Body of pancreas (tissue), 4 donors: ENCODE measurements around the gene RAPGEF1. TPM values are rescaled to one million over a fixed set of nuclear protein-coding genes. Genes with fewer than 3 reads are reported as not detected.

ENCODE experiments used
- ATAC-seq: fragments of 150-250 bp; one replicate; pipeline ENCODE4 v1.9.1; 2016
- DNase-seq, 4 donors: peaks; one replicate each; pipeline ENCODE4 v3.0.0-alpha.2; 2019
- H3K27ac ChIP-seq, 4 donors: fragments of 200-600 bp; sonication (generic); 1 replicate in 3 of 4; 2 replicates in 1 of 4; pipeline versions ENCODE4 v1.5.1 to v1.6.1; 2016 to 2019; ENCODE audit warnings: mild to moderate bottlenecking in 1 of 4, mixed read lengths in 1 of 4, moderate library complexity in 1 of 4
- H3K27me3 ChIP-seq, 2 donors: fragments of 200-600 bp; sonication (generic); one replicate each; pipeline ENCODE4 v1.6.0; 2016; ENCODE audit warnings: mild to moderate bottlenecking in 1 of 2
- H3K36me3 ChIP-seq, 2 donors: fragments of 200-600 bp; sonication (generic); replicated peaks in 1 of 2; 2 replicates each; pipeline ENCODE4 v1.5.1; 2016; ENCODE audit warnings: low read depth in 2 of 2; ENCODE audit not compliant: insufficient read depth in 1 of 2
- H3K4me1 ChIP-seq: fragments of 200-600 bp; sonication (generic); one replicate; pipeline ENCODE4 v1.6.0; 2016
- H3K4me3 ChIP-seq, 2 donors: fragments of 200-600 bp; sonication (generic); 1 replicate in 1 of 2; 2 replicates in 1 of 2; pipeline ENCODE4 v1.5.1; 2016 to 2019
- H3K9me3 ChIP-seq, 3 donors: fragments of 200-600 bp; sonication (generic); 1 replicate in 2 of 3; 2 replicates in 1 of 3; pipeline ENCODE4 v1.5.1; 2016
- CTCF ChIP-seq, 7 experiments: fragments of 450-650 bp in 4 of 7; fragments of 200-600 bp in 3 of 7; sonication (generic) in 3 of 7; IDR thresholded peaks; one replicate each; pipeline ENCODE4 v1.5.1; 2016 to 2019; ENCODE audit warnings: antibody characterized with exemption in 7 of 7
- POLR2A ChIP-seq, 3 donors: fragments of 450-650 bp; IDR thresholded peaks; one replicate each; pipeline ENCODE4 v1.6.1; 2016; ENCODE audit warnings: antibody characterized with exemption in 3 of 3, mild to moderate bottlenecking in 2 of 3
- WGBS, 2 donors: methylation state at CpG; one replicate each; pipeline ENCODE4 v1.1.5; 2017; 5-methylcytosine and 5-hydroxymethylcytosine counted together
- intact Hi-C: fragments of 100-400 bp; cut with DNase I; formaldehyde crosslinking; loops from one replicate; pipeline ENCODE4 v1.15.1; 2023
- total RNA-seq, 2 donors: library from RNA; depleted of rRNA; stranded (reverse); fragments of >200 nt; gene quantifications; one replicate each; pipeline ENCODE4 v1.1.0, GENCODE V29; 2016

RAPGEF1 gene
- total RNA-seq, 2 donors from 2014 or later, result 30.1 to 70.5 TPM

- DNase-seq (no peak), ATAC-seq (no peak)
- Histone ChIP-seq H3K27ac (no peak overlapping the region), H3K4me3 (no peak overlapping the region), H3K36me3 (peaks cover 8 to 30% of the 10 kb centered on the region in 2 donors), H3K4me1 (no peaks in the 10 kb centered on the region), H3K27me3 (no peaks in the 10 kb centered on the region), H3K9me3 (no peaks in the 10 kb centered on the region)
- 86 to 98% methylated on average over 6 to 21 of the region's 21 CpGs for WGBS, 2 donors
- no peak for TF ChIP-seq POLR2A (IDR thresholded peaks at IDR 0.05)
- TF ChIP-seq CTCF (IDR thresholded peaks at IDR 0.05), result no peak
- intact Hi-C loops, result loop anchor here (5.0 kb wide), 1 partner anchor 148 kb away; the partner anchor contains the start of gene RAPGEF1
Measured at GRCh38 chr9:131593936-131594665, 145.8 kb downstream of the RAPGEF1 start.

DNA sequence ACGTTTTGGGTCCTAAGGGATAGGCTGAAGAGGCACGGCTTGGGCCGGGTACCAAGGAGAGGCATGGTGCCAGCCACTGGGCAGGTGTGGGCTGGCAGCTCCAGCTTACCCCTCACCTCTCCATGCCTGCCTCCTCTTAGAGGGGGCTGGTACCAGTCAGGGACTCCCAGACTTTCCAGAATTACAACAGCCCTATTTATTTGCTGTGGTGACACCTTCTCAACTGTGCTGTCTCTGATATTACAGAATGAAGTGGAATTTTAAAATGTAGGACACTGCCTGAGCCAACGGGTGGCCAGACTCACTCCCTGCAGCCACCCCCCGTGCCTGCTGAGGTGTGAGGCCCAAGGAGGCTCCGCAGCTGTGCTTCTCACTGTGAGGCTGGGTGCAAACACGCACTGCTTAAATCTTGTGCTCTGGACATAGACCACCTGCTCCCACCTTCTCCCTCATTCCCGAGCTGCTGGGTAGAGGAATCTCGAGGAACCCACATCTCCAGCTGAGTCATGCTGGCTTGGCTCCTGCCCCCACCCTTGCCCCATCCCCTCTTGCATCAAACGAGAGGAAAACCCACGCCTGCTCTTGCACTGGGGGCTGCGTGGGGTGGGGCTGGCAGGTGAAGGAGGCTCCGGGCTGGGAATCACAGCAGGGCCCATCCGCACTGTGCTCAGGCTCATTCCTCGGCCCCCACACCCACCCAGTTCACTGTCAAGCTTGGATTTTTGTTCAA lies 146.6 kb downstream of the RAPGEF1 start:
- H3K27me3 ChIP-seq, result no peaks in the 10 kb centered on the region
- intact Hi-C loops, result loop anchor here (5.0 kb wide), 1 partner anchor 149 kb away; the partner anchor contains the start of gene RAPGEF1
- 75 to 90% methylated on average over 14 to 15 of the region's 15 CpGs for WGBS, 2 donors
- H3K4me3 ChIP-seq, result no peak overlapping the region
- no peaks in the 10 kb centered on the region for H3K4me1 ChIP-seq
- H3K9me3 ChIP-seq, result no peaks in the 10 kb centered on the region
- H3K36me3 ChIP-seq, result peaks cover 8 to 34% of the 10 kb centered on the region in 2 donors
- H3K27ac ChIP-seq, result no peak overlapping the region
- DNase-seq, result no peak
- TF ChIP-seq CTCF (IDR thresholded peaks at IDR 0.05) (no peak), POLR2A (IDR thresholded peaks at IDR 0.05) (no peak)
- ATAC-seq, result no peak

DNA sequence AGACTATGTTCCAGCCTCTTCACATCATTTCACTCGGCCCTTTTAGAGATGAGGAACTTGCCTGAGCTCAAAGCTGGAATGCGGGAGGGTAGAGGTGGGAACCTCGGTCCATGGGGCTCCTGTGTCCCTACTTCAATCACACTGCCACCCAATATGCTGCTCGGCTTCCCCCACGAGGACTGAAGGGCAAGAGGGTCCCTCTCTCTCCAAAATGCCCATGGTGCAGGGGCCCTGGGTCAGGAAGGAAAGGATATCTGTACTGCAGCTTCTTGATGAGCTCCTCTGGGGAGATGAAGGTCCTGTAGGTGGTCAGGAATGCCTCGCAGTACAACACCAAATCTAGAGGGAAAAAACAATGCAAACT lies 148.0 kb downstream of the RAPGEF1 start:
- WGBS, 2 donors, result 60 to 65% methylated on average over 4 to 6 of the region's 6 CpGs
- no peak for DNase-seq
- peaks cover 0 to 41% of the 10 kb centered on the region in 2 donors for H3K36me3 ChIP-seq

More for the DNA sequence above, 148.0 kb downstream of the RAPGEF1 start:
- intact Hi-C loops, result loop anchor here (5.0 kb wide), 1 partner anchor 150 kb away; the partner anchor contains the start of gene RAPGEF1
- Histone ChIP-seq H3K27me3 (no peaks in the 10 kb centered on the region), H3K9me3 (no peaks in the 10 kb centered on the region), H3K27ac (no peak overlapping the region), H3K4me3 (no peak overlapping the region), H3K4me1 (no peaks in the 10 kb centered on the region)
- no peak for ATAC-seq
- TF ChIP-seq POLR2A (IDR thresholded peaks at IDR 0.05), result no peak
- no peak for TF ChIP-seq CTCF (IDR thresholded peaks at IDR 0.05)
